Stomach (tissue), 9 donors: ENCODE results near the gene CADM2. TPM values are rescaled to one million over a fixed set of nuclear protein-coding genes. Genes with fewer than 3 reads are reported as not detected.
"Not testable (repeated sequence)": the region's sequence is repeated elsewhere in the genome, so short reads cannot be mapped to it uniquely, and the experiment has no call there.

Experiments used
- DNase-seq, 2 donors: peaks; one replicate each; pipeline versions ENCODE4 v3.0.0 to v3.0.0-alpha.2; 2013 to 2019
- H3K27ac ChIP-seq, 5 donors: fragments of 200-600 bp in 4 of 5; sonication (generic) in 4 of 5; one replicate each; pipeline ENCODE4 v1.5.1; 2013 to 2019; ENCODE audit warnings: mild to moderate bottlenecking in 1 of 5, moderate library complexity in 1 of 5
- H3K27me3 ChIP-seq, 3 donors: fragments of 200-600 bp; sonication (generic); one replicate each; pipeline ENCODE4 v1.5.1; 2017 to 2019; ENCODE audit warnings: mixed run types in 1 of 3
- H3K36me3 ChIP-seq, 4 donors: fragments of 200-600 bp; sonication (generic); 1 replicate in 3 of 4; 2 replicates in 1 of 4; pipeline ENCODE4 v1.5.1; 2016 to 2019
- H3K4me1 ChIP-seq, 4 donors: fragments of 200-600 bp; sonication (generic); one replicate each; pipeline ENCODE4 v1.5.1; 2016 to 2019
- H3K4me3 ChIP-seq, 4 donors: fragments of 200-600 bp; sonication (generic) in 3 of 4; one replicate each; pipeline ENCODE4 v1.5.1; 2016 to 2019; ENCODE audit warnings: mild to moderate bottlenecking in 1 of 4
- H3K9me3 ChIP-seq, 4 donors: fragments of 200-600 bp; sonication (generic); one replicate each; pipeline ENCODE4 v1.5.1; 2016 to 2019
- CTCF ChIP-seq, 7 experiments: fragments of 450-650 bp in 4 of 7; fragments of 200-600 bp in 3 of 7; sonication (generic) in 3 of 7; IDR thresholded peaks; one replicate each; pipeline ENCODE4 v1.5.1; 2016 to 2019; ENCODE audit warnings: antibody characterized with exemption in 7 of 7, control low read depth in 2 of 7, mild to moderate bottlenecking in 1 of 7
- EP300 ChIP-seq: sonication (generic); formaldehyde crosslinking; IDR thresholded peaks from one replicate; pipeline ENCODE4 v1.6.1; 2017; ENCODE audit warnings: antibody characterized with exemption
- POLR2A ChIP-seq, 4 donors: fragments of 450-650 bp; IDR thresholded peaks; one replicate each; pipeline ENCODE4 v1.6.1; 2016; ENCODE audit warnings: antibody characterized with exemption in 4 of 4, control low read depth in 2 of 4, mild to moderate bottlenecking in 1 of 4, moderate library complexity in 1 of 4
- POLR2AphosphoS5 ChIP-seq, 3 donors: sonication (generic); formaldehyde crosslinking; IDR thresholded peaks; one replicate each; pipeline ENCODE4 v1.6.1; 2016; ENCODE audit warnings: antibody characterized with exemption in 3 of 3
- WGBS, 5 donors: extraction: QIAGEN DNeasy Blood & Tissue Kit in 3 of 5; methylation state at CpG; one replicate each; pipeline versions ENCODE4 v1.1.5 to v1.1.7; 2013 to 2018; 5-methylcytosine and 5-hydroxymethylcytosine counted together
- intact Hi-C: fragments of 100-400 bp; cut with DNase I; formaldehyde crosslinking; loops from one replicate; pipeline ENCODE4 v1.15.1; 2023; ENCODE audit warnings: low total_unique reads
- polyA plus RNA-seq, 3 donors: library from polyadenylated mRNA; stranded (reverse); fragments of 200-250 nt; gene quantifications; one replicate each; pipeline ENCODE4 v1.2.3, GENCODE V29; 2013
- total RNA-seq, 5 donors: library from RNA; depleted of rRNA; stranded (reverse); fragments of >200 nt; gene quantifications; one replicate each; pipeline versions ENCODE4 v1.1.0 to v1.2.3, GENCODE V29; 2014 to 2016
- donor health status: healthy with polysubstance abuse.
- donor health status: Bipolar disorder and iron deficiency.
- donor health status: healthy.

The CADM2 gene
- total and polyA plus RNA-seq, 8 donors = 0.29 to 8.1 (median 2.0) TPM; not detected in 1

GRCh38 chr3:85950435-85950834, 991.6 kb downstream of the CADM2 start:
- no peak for DNase-seq
- intact Hi-C loops = no loop called here
- Histone ChIP-seq H3K9me3 (no peaks in the 10 kb centered on the region), H3K36me3 (no peaks in the 10 kb centered on the region), H3K27ac (no peak overlapping the region), H3K4me1 (no peaks in the 10 kb centered on the region), H3K27me3 (no peaks in the 10 kb centered on the region), H3K4me3 (no peak overlapping the region)
- WGBS, 5 donors = 73 to 84% (median 75%) methylated on average over 1 of the region's 1 CpG
- no peak for TF ChIP-seq CTCF (IDR thresholded peaks at IDR 0.05)
- no peak for TF ChIP-seq POLR2A (IDR thresholded peaks at IDR 0.05)

- intact Hi-C loops = no loop called here
- TF ChIP-seq POLR2A (IDR thresholded peaks at IDR 0.05) (no peak), EP300 (no peak), CTCF (IDR thresholded peaks at IDR 0.05) (no peak), POLR2AphosphoS5 (IDR thresholded peaks at IDR 0.05) (no peak)
- no peaks in the 10 kb centered on the region for H3K36me3 ChIP-seq
Measured at GRCh38 chr3:85960793-85961192, 1002.0 kb downstream of the CADM2 start.

GRCh38 chr3:85977615-85978338, 1019.0 kb downstream of the CADM2 start:
- intact Hi-C loops = no loop called here
- Histone ChIP-seq H3K27me3 (no peaks in the 10 kb centered on the region), H3K27ac (no peak overlapping the region), H3K4me3 (no peak overlapping the region), H3K9me3 (no peaks in the 10 kb centered on the region), H3K36me3 (no peaks in the 10 kb centered on the region), H3K4me1 (no peaks in the 10 kb centered on the region)
- TF ChIP-seq CTCF (IDR thresholded peaks at IDR 0.05) = no peak
- TF ChIP-seq POLR2A (IDR thresholded peaks at IDR 0.05) = no peak
- TF ChIP-seq EP300 = no peak
- no peak for TF ChIP-seq POLR2AphosphoS5 (IDR thresholded peaks at IDR 0.05)
- WGBS, 5 donors = 49 to 59% (median 52%) methylated on average over 6 of the region's 6 CpGs
- no peak for DNase-seq

More at GRCh38 chr3:85960793-85961192, 1002.0 kb downstream of the CADM2 start:
- Histone ChIP-seq H3K9me3 (peaks cover 0 to 6% (median 3%) of the 10 kb centered on the region in 4 donors), H3K27me3 (no peaks in the 10 kb centered on the region), H3K4me1 (no peaks in the 10 kb centered on the region), H3K27ac (no peak overlapping the region), H3K4me3 (no peak overlapping the region)
- no peak for DNase-seq

GRCh38 chr3:85979034-85979433, 1020.2 kb downstream of the CADM2 start:
- TF ChIP-seq POLR2AphosphoS5 (IDR thresholded peaks at IDR 0.05) (no peak), POLR2A (IDR thresholded peaks at IDR 0.05) (no peak), EP300 (no peak), CTCF (IDR thresholded peaks at IDR 0.05) (no peak)
- Histone ChIP-seq H3K4me1 (no peaks in the 10 kb centered on the region), H3K27me3 (no peaks in the 10 kb centered on the region), H3K36me3 (no peaks in the 10 kb centered on the region), H3K4me3 (no peak overlapping the region), H3K9me3 (no peaks in the 10 kb centered on the region), H3K27ac (no peak overlapping the region)
- intact Hi-C loops = no loop called here
- DNase-seq = peak in 1 of 2 donors; percentile 22

GRCh38 chr3:85989581-85989980, 1030.8 kb downstream of the CADM2 start:
- H3K4me3 ChIP-seq, H3K9me3 ChIP-seq, intact Hi-C loops, H3K4me1 ChIP-seq, H3K27ac ChIP-seq, DNase-seq, H3K36me3 ChIP-seq, H3K27me3 ChIP-seq: not testable (repeated sequence)
- WGBS, 5 donors = 89 to 93% (median 91%) methylated on average over 10 of the region's 10 CpGs
